GM10266 (cell line): ENCODE data around the gene SEC62.

Experiments used
- DNase-seq: peaks from one replicate; pipeline ENCODE4 v3.0.0; 2012; ENCODE audit errors: extremely low spot score
- TF ChIP-seq, protein P1 (sequence below): IDR thresholded peaks from 2 replicates; pipeline ENCODE4 v1.5.1; 2012; ENCODE audit warnings: mild to moderate bottlenecking, low read depth; ENCODE audit not compliant: control insufficient read depth, insufficient read depth; ENCODE audit errors: missing control alignments

Gene SEC62

DNA sequence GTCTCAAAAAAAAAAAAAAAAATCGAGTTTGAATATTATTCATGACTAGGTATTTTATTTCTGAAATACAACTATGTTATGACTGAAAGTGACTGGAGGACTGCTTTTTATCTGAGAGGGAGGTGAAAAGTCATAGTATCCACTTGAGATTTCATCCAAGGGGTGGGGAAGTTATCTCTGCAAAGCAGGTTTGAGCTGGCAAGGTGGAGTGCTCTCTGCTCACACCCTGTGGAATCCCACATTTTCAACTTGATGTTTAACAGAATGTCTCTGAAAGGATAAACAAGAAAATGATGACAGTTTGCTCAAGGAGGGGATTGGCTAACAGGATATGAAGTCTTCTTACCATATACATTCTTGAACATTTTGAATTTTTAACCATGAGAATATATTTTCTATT, 27.3 kb upstream of the SEC62 start:
- DNase-seq: no peak
- TF ChIP-seq, protein P1, sequence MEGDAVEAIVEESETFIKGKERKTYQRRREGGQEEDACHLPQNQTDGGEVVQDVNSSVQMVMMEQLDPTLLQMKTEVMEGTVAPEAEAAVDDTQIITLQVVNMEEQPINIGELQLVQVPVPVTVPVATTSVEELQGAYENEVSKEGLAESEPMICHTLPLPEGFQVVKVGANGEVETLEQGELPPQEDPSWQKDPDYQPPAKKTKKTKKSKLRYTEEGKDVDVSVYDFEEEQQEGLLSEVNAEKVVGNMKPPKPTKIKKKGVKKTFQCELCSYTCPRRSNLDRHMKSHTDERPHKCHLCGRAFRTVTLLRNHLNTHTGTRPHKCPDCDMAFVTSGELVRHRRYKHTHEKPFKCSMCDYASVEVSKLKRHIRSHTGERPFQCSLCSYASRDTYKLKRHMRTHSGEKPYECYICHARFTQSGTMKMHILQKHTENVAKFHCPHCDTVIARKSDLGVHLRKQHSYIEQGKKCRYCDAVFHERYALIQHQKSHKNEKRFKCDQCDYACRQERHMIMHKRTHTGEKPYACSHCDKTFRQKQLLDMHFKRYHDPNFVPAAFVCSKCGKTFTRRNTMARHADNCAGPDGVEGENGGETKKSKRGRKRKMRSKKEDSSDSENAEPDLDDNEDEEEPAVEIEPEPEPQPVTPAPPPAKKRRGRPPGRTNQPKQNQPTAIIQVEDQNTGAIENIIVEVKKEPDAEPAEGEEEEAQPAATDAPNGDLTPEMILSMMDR: no peak

DNA sequence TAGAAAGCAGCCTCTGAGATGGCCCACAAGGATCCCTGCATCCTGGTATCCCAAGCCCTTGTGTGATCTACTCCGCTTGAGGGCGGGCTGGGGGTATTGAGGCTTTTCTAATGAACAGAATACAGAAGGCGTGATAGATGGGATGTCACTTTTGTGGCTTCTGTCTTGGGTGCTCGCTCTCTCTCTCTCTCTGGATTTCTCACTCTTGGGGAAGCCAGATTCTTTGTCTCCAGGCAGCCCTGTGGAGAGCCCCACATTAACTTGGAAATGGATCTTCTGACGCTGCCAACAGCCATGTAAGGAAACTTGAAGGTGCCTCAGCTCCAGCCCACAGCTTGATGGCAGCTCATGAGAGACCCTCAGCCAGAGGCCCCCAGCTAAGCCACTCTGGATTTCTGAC, 26.9 kb upstream of the SEC62 start:
- TF ChIP-seq, protein P1: no peak
- DNase-seq: no peak

DNA sequence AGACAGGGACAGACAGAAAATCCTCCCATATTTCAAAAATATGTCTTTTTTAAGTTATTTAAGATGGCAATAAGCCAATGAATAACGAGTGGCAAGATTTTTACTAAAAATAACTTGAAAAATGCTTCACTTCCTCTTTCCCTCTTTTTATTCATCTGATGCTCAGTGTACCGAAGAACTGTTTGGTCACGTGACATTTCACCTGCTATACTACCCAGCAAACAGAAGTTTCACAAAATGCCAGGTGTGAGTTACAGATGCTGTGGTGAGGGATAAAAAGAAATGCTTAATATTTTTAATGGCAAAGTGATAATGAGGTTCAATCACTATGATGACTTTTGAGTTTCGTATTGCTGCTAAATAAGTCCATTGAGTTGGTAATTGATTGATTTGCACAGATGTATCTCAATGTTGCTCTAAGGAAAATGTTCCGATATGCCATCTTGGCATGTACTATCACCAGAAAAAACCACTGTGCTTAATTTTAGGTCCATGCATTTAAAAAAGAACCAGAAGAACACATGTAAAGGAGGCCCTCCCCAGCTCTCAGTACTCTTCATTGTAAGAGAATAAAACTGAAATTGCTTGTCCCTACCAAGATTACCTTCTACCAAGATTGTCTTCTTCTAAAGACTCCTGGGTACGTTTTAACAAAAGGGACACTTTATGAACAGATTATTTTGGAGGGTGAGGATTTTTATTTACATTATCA, 26.0 kb upstream of the SEC62 start:
- TF ChIP-seq, protein P1: no peak
- DNase-seq: peak; percentile 47

DNA sequence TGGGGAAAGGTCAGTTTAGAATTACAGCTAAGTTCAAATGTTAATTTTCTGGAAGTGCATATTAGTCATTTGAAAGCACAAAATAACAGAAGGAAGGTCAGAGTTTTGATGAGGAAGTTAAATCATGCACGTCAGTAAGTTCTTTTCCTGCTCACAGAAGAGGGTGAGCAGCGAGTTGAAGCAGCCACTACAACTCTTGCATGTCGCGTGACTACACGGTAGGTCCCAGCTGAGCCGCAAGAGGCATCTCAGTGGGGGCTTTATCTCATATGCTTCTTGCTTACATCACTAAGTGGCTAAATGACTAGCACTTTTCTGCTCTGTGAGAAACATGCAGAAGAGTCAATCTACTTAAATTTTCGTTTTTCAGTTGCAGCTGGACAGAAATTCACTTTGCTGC, 21.3 kb upstream of the SEC62 start:
- DNase-seq: peak; percentile 82
- TF ChIP-seq, protein P1: no peak

DNA sequence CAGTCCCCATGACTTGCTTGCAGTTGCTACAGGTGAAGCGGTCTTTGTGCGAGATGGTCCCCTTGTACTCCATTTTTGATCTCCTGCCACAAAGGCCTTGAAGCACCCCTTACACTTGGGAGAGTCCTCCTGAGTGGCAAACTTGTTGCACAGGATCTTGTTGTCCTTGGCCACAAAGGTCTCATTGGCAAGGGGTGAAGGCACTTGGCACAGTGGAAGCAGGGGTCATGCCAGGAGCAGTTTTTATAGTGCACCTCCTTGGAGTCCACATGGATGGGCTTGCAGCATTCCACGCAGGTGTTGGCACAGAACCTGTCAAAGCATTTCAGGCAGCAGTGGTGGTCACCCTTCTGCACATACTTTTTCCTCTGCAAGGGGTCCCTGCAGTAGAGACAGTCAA, 20.3 kb upstream of the SEC62 start:
- TF ChIP-seq, protein P1: no peak
- no peak for DNase-seq

DNA sequence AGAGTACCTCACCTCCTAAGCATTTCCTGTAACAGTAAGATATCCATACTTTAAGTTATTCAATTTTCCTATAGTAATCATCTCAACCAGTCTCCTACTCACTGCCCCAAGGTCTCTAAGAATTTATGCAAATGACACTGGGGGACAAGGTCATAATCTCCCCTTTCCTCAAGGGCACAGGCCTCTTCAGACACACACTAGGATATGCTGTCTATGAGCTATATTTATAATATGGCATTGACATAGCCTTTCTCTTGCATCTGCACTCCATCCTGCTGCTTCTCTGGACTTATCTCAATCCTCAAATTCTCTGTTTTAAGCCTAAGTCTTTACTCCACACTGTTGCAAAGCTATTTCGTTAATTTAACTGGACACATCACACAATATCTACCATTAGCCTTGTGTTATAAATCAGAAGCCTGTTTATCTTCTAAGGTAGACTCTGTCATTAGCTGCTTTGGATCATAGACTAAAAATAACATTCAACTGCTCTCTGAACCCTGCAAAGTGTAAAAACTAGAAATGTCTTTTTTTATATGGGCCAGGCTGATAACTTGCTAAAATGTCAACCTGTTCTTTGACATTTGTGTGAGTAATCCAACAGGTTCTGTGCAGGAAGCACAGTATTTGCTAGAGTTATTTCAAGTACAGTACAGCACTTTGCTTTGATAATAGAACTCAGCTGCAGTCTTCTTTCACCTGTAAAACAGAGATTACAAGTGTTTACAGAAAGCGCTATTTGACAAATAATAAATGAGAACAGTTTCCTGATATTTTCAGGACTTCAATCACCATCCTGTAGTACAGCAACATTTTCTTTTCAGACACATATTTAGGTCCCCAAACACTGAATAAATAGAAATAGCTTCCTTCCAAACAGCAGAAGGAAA, 17.8 kb upstream of the SEC62 start:
- TF ChIP-seq, protein P1: no peak
- DNase-seq: no peak

DNA sequence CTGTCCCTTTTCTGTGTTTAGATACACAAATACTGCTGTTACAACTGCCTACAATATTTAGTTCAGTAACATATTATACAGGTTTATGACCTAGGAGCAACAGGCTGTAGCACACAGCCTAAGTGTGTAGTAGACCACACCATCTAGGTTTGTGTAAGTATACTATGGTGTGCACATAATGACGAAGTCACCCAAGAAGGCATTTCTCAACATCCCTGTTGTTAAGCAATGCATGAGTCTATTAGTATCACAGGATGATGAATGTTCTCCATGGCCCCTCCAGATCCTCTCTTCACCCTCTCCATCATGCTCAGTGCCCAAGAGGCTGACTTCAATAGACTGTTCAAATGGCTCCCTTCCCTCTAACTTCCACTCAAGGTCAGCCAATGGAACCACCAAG, 14.6 kb upstream of the SEC62 start:
- no peak for DNase-seq
- TF ChIP-seq, protein P1: no peak
